Neuron (in vitro differentiated cells): Measurements from ENCODE around the gene SPPL2B.

Source experiments
- H2AFZ ChIP-seq: one replicate; pipeline ENCODE4 v1.6.1; 2013; ENCODE audit warnings: low read depth, mild to moderate bottlenecking, inconsistent platforms, low read length, moderate library complexity
- H3K27me3 ChIP-seq: one replicate; pipeline ENCODE4 v1.6.1; 2013; ENCODE audit warnings: low read length; ENCODE audit not compliant: insufficient read depth
- H3K36me3 ChIP-seq: one replicate; pipeline ENCODE4 v1.6.1; 2013; ENCODE audit warnings: low read length; ENCODE audit not compliant: insufficient read depth
- H3K4me1 ChIP-seq: one replicate; pipeline ENCODE4 v1.6.1; 2013; ENCODE audit warnings: low read length; ENCODE audit not compliant: insufficient read depth
- H3K4me3 ChIP-seq: 2 replicates; pipeline ENCODE4 v1.5.1; 2013; ENCODE audit warnings: mild to moderate bottlenecking, low read length, moderate library complexity
- H3K9me3 ChIP-seq: one replicate; pipeline ENCODE4 v1.6.1; 2013; ENCODE audit warnings: low read length

SPPL2B gene

GRCh38 chr19:2362046-2362969 lies 33.8 kb downstream of the SPPL2B start:
- Histone ChIP-seq H3K9me3 (no peaks in the 10 kb centered on the region), H3K4me3 (no peak overlapping the region), H3K36me3 (no peaks in the 10 kb centered on the region), H3K4me1 (no peaks in the 10 kb centered on the region), H2AFZ (no peak overlapping the region), H3K27me3 (peaks cover 7% of the 10 kb centered on the region)

- H3K4me3 ChIP-seq = no peak overlapping the region
Measured at GRCh38 chr19:2362970-2363300, 34.5 kb downstream of the SPPL2B start.

DNA sequence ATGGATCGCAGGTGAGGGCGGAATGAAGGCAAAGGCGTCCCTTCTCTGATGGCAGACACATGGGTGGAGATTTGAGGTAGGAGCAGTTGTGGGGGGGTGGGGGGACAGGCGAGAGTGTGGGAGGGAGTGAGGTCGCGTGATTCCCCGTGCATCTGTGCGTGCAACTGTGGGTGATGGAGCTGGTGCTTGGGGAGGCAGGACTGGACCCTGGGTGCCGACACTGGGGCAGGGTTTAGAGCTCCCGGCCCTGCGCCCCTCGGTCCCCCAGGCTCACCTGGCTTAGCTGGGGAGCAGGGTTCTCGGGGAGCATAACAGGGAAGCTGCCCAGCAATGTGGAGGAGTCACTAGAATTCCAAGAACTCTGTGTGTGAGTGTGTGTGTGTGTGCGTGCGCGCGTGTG lies 34.9 kb downstream of the SPPL2B start:
- Histone ChIP-seq H2AFZ (no peak overlapping the region), H3K9me3 (no peaks in the 10 kb centered on the region), H3K4me1 (no peaks in the 10 kb centered on the region), H3K27me3 (peaks cover 7% of the 10 kb centered on the region), H3K4me3 (no peak overlapping the region), H3K36me3 (no peaks in the 10 kb centered on the region)

More at GRCh38 chr19:2362970-2363300, 34.5 kb downstream of the SPPL2B start:
- peaks cover 7% of the 10 kb centered on the region for H3K27me3 ChIP-seq
- no peaks in the 10 kb centered on the region for H3K36me3 ChIP-seq
- H3K9me3 ChIP-seq = no peaks in the 10 kb centered on the region
- no peak overlapping the region for H2AFZ ChIP-seq
- no peaks in the 10 kb centered on the region for H3K4me1 ChIP-seq

DNA sequence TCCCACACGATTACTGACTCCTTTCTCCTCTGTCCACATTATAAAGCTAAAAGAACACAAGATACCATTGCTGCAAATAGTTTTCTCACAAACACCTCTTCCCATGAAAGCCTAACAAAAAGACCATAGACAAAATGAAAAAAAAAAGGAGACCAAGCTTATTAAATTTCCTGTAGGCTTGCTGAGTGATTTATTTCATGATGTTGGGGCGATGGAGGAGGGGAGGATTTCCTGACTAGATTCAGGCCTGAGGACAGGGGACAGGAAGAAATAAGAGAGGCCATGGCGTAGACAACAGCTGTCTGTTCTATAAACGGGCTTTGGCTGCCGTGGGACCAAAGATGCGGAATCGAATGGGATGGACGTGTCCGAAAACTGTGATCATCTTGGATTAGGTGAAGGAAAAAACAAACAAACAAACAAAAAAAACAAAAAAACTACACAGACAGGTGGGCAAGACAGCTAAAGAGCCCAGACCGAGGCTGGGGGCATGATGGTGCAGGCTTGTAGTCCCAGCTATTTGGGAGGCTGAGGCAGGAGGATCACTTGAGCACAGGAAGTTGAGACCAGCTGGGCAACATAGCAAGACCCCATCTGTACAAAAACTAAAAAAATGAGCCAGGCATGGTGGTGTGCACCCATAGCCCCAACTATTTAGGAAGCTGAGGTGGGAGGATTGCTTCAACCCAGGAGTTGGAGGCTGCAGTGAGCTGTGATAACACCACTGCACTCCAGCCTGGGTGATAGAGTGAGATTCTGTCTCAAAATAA lies 36.9 kb downstream of the SPPL2B start:
- peaks cover 5% of the 10 kb centered on the region for H3K27me3 ChIP-seq
- H3K4me1 ChIP-seq = no peaks in the 10 kb centered on the region
- no peak overlapping the region for H3K4me3 ChIP-seq
- no peak overlapping the region for H2AFZ ChIP-seq
- H3K9me3 ChIP-seq = no peaks in the 10 kb centered on the region
- H3K36me3 ChIP-seq = no peaks in the 10 kb centered on the region

DNA sequence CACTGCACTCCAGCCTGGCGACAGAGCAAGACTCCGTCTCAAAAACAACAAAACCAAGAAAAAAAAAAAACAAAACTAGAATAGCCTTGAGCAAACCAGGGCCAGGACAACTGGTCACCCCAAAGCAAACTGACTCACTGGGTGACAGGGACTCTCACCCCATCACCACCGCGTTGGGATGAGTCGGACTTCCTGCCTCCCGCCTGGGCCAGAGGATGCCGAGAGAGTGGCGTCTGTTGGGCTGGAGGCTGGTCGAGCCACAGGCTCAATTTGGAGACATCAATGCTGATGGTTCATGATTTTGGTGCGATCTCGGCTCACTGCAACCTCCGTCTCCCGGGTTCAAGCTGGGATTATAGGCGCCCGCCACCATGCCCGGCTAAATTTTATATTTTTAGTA lies 43.2 kb downstream of the SPPL2B start:
- no peak overlapping the region for H3K4me3 ChIP-seq
- H3K4me1 ChIP-seq = peaks cover 10% of the 10 kb centered on the region
- no peak overlapping the region for H2AFZ ChIP-seq
- no peaks in the 10 kb centered on the region for H3K27me3 ChIP-seq
- no peaks in the 10 kb centered on the region for H3K36me3 ChIP-seq
- H3K9me3 ChIP-seq = no peaks in the 10 kb centered on the region

- Histone ChIP-seq H3K36me3 (no peaks in the 10 kb centered on the region), H3K4me3 (no peak overlapping the region), H3K4me1 (peaks cover 13% of the 10 kb centered on the region), H2AFZ (no peak overlapping the region), H3K27me3 (no peaks in the 10 kb centered on the region), H3K9me3 (no peaks in the 10 kb centered on the region)
Measured at GRCh38 chr19:2372076-2372612, 43.7 kb downstream of the SPPL2B start.

DNA sequence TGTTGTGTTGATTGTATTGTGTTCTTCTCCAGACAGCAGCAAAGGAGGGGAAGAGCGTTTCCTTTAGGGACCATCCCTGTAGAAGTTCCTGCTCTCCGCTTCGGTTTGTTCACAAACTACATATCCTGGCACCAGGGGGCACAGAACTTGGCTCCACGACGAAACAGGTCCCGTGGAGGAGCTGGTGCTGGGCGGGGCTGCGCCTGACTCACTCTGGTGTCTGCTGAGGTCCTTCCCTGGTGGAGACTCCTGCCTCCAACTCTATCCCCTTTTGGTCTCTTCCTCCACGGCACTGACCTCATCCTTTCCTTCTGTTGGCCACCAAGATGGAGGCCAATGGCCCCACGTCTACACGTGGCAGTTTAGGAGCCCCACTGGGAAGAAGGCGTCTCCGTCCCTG lies 46.3 kb downstream of the SPPL2B start:
- H3K4me3 ChIP-seq = no peak overlapping the region
- H3K9me3 ChIP-seq = no peaks in the 10 kb centered on the region
- H3K36me3 ChIP-seq = no peaks in the 10 kb centered on the region
- H3K27me3 ChIP-seq = no peaks in the 10 kb centered on the region
- H3K4me1 ChIP-seq = peaks cover 13% of the 10 kb centered on the region
- H2AFZ ChIP-seq = no peak overlapping the region

DNA sequence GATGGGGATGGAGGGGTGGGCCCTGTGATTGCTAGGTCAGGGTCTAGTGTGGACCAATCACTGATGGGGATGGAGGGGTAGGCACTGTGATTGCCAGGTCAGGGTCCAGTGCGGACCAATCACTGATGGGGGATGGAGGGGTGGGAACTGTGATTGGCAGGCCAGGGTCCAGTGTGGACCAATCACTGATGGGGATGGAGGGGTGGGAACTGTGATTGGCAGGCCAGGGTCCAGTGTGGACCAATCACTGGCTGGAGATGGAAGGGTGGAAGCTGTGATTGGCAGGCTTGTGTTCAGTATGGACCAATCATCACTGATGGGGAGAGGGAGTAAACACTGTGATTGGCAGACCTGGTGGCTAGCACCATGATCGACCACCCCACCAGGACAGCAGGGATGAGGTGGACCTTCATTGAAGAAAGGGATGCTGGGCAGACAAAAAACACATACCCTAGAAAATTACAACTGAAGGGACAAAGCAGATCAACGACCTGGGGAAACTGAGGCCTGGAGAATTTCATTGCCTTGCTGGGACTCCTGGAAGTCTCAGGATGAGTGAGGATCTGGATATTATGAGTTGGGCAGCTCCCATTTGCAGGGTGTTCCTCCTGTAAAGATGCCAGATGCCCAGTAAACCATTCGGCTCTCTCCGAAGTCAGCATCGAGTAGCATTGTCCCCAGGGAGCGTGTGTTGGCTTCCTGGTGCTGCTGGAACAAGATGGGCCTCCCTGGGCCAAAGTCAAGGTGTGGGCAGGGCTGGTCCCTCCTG lies 47.1 kb downstream of the SPPL2B start:
- Histone ChIP-seq H3K4me1 (peaks cover 15% of the 10 kb centered on the region), H3K4me3 (no peak overlapping the region), H3K9me3 (no peaks in the 10 kb centered on the region), H3K27me3 (no peaks in the 10 kb centered on the region), H3K36me3 (no peaks in the 10 kb centered on the region), H2AFZ (no peak overlapping the region)

- no peaks in the 10 kb centered on the region for H3K27me3 ChIP-seq
- no peak overlapping the region for H2AFZ ChIP-seq
- no peaks in the 10 kb centered on the region for H3K36me3 ChIP-seq
- no peaks in the 10 kb centered on the region for H3K9me3 ChIP-seq
- H3K4me1 ChIP-seq = peaks cover 26% of the 10 kb centered on the region
- no peak overlapping the region for H3K4me3 ChIP-seq
Measured at GRCh38 chr19:2376784-2377519, 48.5 kb downstream of the SPPL2B start.

- Histone ChIP-seq H3K27me3 (no peaks in the 10 kb centered on the region), H2AFZ (no peak overlapping the region), H3K36me3 (no peaks in the 10 kb centered on the region), H3K9me3 (no peaks in the 10 kb centered on the region), H3K4me1 (peaks cover 23% of the 10 kb centered on the region), H3K4me3 (no peak overlapping the region)
Measured at GRCh38 chr19:2380567-2380966, 52.1 kb downstream of the SPPL2B start.

DNA sequence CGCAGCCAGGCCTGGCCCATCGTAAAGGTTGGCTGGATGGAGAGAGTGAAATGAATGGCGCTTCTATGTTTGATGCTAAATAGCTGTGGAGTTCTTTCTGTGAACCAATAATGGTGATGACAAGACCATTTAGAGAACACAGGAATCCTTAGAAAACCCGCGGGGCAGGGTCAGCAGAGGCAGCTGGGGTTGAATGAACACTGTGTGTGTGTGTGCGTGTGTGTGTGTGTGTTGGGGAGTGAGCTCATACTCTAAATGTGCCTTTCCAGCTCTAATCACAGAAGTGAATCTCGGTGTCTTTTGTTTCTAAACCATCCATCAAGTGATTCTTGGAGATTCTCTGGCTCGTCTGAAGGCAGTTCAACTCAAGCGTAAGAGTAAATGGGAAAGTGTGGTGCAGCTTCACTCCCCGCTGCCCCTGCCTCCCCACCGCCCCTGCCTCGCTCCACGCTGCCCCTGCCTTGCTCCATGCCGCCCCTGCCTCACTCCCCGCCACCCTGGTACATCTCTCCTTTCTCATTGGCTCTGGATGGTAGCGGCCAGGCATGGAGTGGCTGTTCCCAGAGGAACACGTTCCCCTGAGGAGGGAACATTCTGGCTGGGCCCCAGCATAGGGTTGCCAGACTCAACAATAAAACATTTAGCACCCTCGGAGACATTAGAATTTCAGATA lies 52.8 kb downstream of the SPPL2B start:
- H3K9me3 ChIP-seq = no peaks in the 10 kb centered on the region
- peaks cover 19% of the 10 kb centered on the region for H3K4me1 ChIP-seq
- no peaks in the 10 kb centered on the region for H3K36me3 ChIP-seq
- H2AFZ ChIP-seq = no peak overlapping the region
- no peaks in the 10 kb centered on the region for H3K27me3 ChIP-seq
- no peak overlapping the region for H3K4me3 ChIP-seq
